GM19099 (cell line): ENCODE data around the gene IRS4.

Experiments used
- POLR2A ChIP-seq: IDR thresholded peaks from 3 replicates; pipeline ENCODE4 v1.6.1; 2011; ENCODE audit warnings: low read depth; ENCODE audit not compliant: insufficient read length; ENCODE audit errors: extremely low read depth

The IRS4 gene

GRCh38 chrX:108701633-108702032, 34.7 kb downstream of the IRS4 start:
- no peak for TF ChIP-seq POLR2A

- TF ChIP-seq POLR2A, result no peak
These were observed 37.0 kb downstream of the IRS4 start for GRCh38 chrX:108699368-108699767.

GRCh38 chrX:108696690-108697089, 39.7 kb downstream of the IRS4 start:
- TF ChIP-seq POLR2A, result no peak
